BLaER1 (cell line): Measurements from ENCODE around the gene UNC5C.

ENCODE experiments used
- H3K27ac ChIP-seq: shearing (Covaris generic); formaldehyde crosslinking; 2 replicates; pipeline ENCODE4 v1.8.1; 2022
- H3K27me3 ChIP-seq: shearing (Covaris generic); formaldehyde crosslinking; 2 replicates; pipeline ENCODE4 v1.8.1; 2022
- H3K36me3 ChIP-seq: shearing (Covaris generic); formaldehyde crosslinking; 2 replicates; pipeline ENCODE4 v1.8.1; 2022
- H3K4me1 ChIP-seq: shearing (Covaris generic); formaldehyde crosslinking; 2 replicates; pipeline ENCODE4 v1.8.1; 2022
- H3K4me2 ChIP-seq: shearing (Covaris generic); formaldehyde crosslinking; 2 replicates; pipeline ENCODE4 v1.8.1; 2022
- H3K4me3 ChIP-seq: shearing (Covaris generic); formaldehyde crosslinking; 2 replicates; pipeline ENCODE4 v1.8.1; 2022
- H3K9ac ChIP-seq: shearing (Covaris generic); formaldehyde crosslinking; 2 replicates; pipeline ENCODE4 v1.8.1; 2022
- H3K9me3 ChIP-seq: shearing (Covaris generic); formaldehyde crosslinking; 2 replicates; pipeline ENCODE4 v1.8.1; 2022
- H4K20me1 ChIP-seq: shearing (Covaris generic); formaldehyde crosslinking; 2 replicates; pipeline ENCODE4 v1.8.1; 2022
- Cebpa-rat ChIP-seq: shearing (Covaris generic); IDR thresholded peaks from 2 replicates; pipeline ENCODE4 v1.8.1; 2022

The UNC5C gene

DNA sequence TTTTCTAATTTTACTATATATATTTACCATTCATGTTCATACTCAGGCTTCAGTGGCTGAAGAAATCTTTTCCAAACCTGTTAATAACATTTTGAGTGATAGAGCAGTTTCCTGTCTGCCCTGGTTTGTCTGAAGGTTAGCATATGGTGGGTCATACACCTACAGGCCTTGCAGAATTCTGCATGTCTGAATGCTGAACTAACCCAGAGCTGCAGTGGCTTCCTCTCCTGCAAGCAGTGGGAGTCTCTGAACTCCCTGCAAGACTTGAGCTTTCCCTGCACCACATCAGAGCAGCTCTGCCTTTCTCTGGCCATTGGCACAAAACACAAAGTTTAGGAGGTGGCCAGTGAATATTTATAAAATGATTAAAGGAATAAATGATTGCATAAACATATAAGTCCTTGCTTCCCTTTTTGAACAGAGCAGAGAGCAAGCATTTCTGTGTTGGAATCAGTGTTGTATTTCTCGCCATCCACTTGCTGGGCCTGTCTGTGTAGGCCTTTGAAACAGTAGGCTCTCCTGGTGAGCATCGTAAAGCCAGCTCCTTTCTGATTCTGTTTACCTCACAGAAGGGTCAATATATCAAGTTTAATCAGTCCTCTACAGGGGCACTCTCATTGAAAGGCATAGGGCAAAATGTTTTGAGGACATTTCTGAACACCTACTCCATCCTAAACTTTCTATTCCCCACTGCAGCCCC is 15.0 kb upstream of the UNC5C start:
- H3K9ac ChIP-seq, result no peak overlapping the region
- no peaks in the 10 kb centered on the region for H3K36me3 ChIP-seq
- H3K4me3 ChIP-seq, result no peak overlapping the region
- no peaks in the 10 kb centered on the region for H3K9me3 ChIP-seq
- no peaks in the 10 kb centered on the region for H3K4me1 ChIP-seq
- TF ChIP-seq Cebpa-rat, result no peak
- H3K4me2 ChIP-seq, result no peak overlapping the region
- H4K20me1 ChIP-seq, result no peaks in the 10 kb centered on the region
- no peaks in the 10 kb centered on the region for H3K27me3 ChIP-seq
- H3K27ac ChIP-seq, result no peak overlapping the region

DNA sequence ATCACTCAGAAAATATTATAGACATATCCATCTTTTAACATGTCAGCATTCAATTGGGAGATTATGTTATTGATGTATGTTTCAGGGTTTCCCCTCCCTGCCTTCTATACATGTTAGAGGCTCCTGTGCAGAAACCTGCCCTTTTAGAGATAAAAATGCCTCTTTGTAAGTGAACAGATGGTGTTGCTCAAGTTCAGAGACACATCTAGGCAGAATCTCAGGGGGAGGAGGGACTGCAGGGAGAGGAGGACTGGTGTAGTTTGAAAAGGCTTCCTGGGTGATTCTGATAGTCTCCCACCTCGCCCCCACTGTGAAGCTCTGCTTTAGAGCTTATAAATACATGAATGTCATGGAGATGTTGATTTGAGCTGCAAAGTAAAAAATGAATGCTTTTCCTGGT is 12.0 kb upstream of the UNC5C start:
- Histone ChIP-seq H3K4me1 (no peaks in the 10 kb centered on the region), H3K4me2 (no peak overlapping the region), H3K9me3 (no peaks in the 10 kb centered on the region), H3K36me3 (no peaks in the 10 kb centered on the region), H3K9ac (no peak overlapping the region), H3K27ac (no peak overlapping the region), H3K27me3 (no peaks in the 10 kb centered on the region), H3K4me3 (no peak overlapping the region), H4K20me1 (no peaks in the 10 kb centered on the region)
- no peak for TF ChIP-seq Cebpa-rat

DNA sequence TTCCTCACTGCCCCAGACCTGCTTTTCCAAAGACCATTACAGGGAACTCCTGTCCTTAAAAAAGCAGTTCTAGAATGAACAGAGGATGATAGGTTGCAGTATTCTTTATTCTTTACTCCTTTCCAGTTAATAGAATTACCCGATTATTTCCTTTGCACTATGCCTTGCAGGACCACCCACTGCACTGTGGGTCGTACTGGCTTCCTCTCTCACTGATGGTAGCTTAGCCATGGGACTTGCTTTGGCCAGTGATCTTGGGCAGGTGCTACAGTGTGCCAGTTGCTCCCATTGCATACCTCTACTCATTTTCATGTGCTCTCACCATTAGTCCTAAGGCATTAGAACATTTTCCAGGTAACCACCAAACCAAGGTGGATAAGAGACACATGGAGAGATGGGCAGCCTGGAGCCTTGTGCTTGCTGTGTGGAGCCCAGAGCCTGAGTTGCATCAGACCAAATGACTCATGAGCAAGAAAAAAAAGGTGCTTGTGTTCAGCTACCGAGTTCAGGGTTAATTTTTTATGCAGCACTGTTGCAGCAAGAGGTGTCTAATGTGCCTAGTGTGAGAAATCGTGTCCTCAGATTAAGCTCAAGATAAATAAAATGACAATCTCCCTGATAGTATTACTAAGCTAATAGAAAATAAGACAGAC is 7.6 kb upstream of the UNC5C start:
- no peak overlapping the region for H3K4me3 ChIP-seq
- TF ChIP-seq Cebpa-rat, result no peak
- no peaks in the 10 kb centered on the region for H3K27me3 ChIP-seq
- no peak overlapping the region for H3K27ac ChIP-seq
- no peak overlapping the region for H3K9ac ChIP-seq
- no peaks in the 10 kb centered on the region for H3K9me3 ChIP-seq
- no peaks in the 10 kb centered on the region for H3K36me3 ChIP-seq
- no peaks in the 10 kb centered on the region for H4K20me1 ChIP-seq
- no peak overlapping the region for H3K4me2 ChIP-seq
- no peaks in the 10 kb centered on the region for H3K4me1 ChIP-seq

DNA sequence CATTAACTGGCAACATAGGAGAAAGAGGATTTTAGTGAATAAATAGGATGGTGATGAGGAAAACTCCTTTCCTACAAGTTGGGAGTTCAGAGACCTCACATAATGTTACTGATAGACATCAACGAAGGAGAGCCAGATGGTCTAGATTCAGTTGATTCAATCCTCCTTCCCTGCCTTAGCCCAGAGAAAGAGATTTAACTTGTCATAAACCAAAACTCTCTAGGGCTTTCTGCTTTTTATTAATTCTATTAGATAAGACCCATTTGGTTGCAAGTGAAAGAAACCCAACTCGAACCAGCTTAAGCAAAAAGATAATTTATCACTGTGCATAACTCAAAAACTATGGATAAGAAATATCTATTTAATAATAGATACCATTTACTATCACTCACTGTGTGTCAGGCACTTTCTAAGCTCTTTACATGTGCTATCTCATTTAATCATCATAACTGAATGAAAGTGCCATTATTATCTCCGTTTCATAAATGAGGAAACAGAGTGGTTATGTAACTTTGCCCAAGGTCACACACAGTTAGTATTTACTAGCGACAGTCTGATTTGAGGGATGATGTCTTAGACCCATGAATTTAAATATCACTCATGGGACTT is 4.3 kb upstream of the UNC5C start:
- Histone ChIP-seq H3K9me3 (peaks cover 17% of the 10 kb centered on the region), H3K9ac (no peak overlapping the region), H3K4me3 (no peak overlapping the region), H3K4me1 (no peaks in the 10 kb centered on the region), H3K27me3 (no peaks in the 10 kb centered on the region), H3K4me2 (no peak overlapping the region), H3K27ac (no peak overlapping the region), H4K20me1 (no peaks in the 10 kb centered on the region), H3K36me3 (no peaks in the 10 kb centered on the region)
- no peak for TF ChIP-seq Cebpa-rat

DNA sequence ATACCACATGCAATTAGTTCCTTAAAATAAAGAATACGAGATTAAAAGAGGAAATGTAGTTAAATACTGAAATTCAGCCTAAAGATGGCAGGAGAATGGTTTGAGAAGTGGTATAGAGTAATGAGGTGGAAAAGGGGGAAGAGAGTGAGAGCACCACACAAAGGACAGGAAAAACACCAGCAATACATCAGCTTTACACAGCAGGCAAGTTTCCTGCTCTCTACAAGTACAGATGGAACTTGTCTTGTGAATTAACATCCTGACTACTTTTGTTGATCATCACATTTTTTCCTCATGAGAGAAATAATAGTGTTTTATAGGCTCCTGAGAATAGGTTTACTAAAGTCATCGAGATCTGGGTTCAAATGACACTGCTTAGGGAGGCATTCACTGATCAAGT is 2.9 kb upstream of the UNC5C start:
- Histone ChIP-seq H4K20me1 (no peaks in the 10 kb centered on the region), H3K9me3 (peaks cover 20% of the 10 kb centered on the region), H3K9ac (no peak overlapping the region), H3K27me3 (no peaks in the 10 kb centered on the region), H3K4me1 (no peaks in the 10 kb centered on the region), H3K4me2 (no peak overlapping the region), H3K36me3 (no peaks in the 10 kb centered on the region), H3K27ac (no peak overlapping the region), H3K4me3 (no peak overlapping the region)
- no peak for TF ChIP-seq Cebpa-rat

DNA sequence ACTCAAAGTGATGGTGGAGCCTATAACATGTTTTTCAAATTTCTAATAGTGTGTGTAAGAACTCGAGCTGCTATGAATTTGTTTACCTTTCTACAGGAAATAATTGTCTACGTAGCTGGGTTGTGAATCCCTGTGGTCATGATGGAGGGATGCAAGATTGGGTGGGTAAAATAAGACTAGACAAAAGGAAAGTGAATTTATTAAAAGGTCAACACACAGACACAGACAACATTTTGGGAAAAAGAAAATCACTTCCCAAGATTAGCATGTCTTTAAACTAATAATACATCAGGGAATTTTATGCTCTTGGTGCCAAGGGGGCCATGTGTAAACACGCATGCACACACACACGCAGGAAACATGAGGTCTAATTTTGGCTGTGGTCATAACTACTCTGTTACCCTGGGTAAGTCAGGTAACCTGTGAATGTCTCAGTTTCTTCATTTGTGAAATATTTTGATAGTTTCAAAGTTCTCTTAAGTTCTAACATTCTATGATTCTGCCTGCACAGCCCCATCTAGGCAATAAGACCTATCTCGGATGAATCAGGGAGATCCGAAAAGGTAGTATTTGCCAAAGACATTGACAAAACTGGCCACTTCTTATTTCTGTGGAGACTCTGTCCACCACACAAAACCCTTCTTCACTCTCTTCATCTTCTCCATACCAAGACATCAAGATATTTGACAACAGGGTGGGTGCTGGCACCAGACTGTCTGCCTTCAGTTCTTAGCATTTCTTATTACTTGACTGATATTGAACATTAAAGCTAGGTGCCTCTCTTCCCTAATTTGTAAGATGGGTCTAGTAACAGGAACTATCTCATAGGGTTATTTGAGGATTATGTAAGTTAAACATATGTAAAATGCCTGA is 1.6 kb upstream of the UNC5C start:
- Histone ChIP-seq H3K36me3 (no peaks in the 10 kb centered on the region), H3K27ac (no peak overlapping the region), H3K9me3 (peaks cover 20% of the 10 kb centered on the region), H3K4me3 (no peak overlapping the region), H3K4me1 (no peaks in the 10 kb centered on the region), H3K27me3 (no peaks in the 10 kb centered on the region), H3K4me2 (no peak overlapping the region), H4K20me1 (no peaks in the 10 kb centered on the region), H3K9ac (no peak overlapping the region)
- no peak for TF ChIP-seq Cebpa-rat

DNA sequence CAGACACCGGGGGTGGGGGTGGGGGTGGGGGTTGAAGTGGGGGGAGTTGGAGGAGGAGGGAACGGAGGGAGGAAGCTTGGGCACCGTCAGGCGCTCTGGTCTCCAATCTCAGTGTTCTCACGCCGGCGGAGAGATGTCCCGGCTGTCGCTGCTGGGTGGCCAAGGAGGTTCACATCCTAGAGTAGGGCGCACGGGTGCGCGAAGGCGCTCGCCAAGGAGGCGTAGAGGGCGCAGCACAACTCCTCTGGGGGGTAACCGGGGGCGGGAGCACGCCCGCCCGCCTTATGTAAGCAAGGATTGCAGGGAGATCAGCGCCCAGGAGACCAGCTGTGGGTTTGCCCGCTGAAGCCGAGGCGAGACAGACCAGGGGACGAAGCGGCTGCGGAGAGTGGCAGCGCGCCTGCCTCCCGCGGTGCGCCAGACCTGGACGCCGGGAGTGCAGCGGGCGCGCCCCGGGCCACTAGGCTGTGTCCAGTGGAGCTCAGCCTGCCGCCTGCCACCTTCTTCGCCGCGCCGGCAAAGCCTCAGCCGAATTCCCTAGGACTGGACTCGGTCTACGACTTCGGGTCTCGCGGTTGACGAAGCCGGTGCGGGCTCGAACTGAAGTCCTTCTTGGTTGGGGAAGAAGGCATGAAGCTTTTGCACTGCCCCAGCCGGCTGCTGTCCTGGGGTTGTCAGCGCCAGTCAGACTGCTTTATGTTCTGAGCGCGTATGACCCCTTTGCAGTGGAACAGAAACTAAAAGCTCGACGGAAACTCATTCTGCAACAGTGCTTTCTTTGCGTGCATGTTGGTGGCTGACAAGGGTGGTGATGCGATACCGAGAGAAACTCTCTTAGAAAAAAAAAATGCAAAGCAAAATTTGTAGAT is 707 bp upstream of the UNC5C start:
- Histone ChIP-seq H3K9ac (no peak overlapping the region), H3K9me3 (peaks cover 20% of the 10 kb centered on the region), H3K4me2 (no peak overlapping the region), H3K4me1 (no peaks in the 10 kb centered on the region), H3K27ac (no peak overlapping the region), H4K20me1 (no peaks in the 10 kb centered on the region), H3K36me3 (no peaks in the 10 kb centered on the region), H3K4me3 (no peak overlapping the region), H3K27me3 (no peaks in the 10 kb centered on the region)
- no peak for TF ChIP-seq Cebpa-rat

DNA sequence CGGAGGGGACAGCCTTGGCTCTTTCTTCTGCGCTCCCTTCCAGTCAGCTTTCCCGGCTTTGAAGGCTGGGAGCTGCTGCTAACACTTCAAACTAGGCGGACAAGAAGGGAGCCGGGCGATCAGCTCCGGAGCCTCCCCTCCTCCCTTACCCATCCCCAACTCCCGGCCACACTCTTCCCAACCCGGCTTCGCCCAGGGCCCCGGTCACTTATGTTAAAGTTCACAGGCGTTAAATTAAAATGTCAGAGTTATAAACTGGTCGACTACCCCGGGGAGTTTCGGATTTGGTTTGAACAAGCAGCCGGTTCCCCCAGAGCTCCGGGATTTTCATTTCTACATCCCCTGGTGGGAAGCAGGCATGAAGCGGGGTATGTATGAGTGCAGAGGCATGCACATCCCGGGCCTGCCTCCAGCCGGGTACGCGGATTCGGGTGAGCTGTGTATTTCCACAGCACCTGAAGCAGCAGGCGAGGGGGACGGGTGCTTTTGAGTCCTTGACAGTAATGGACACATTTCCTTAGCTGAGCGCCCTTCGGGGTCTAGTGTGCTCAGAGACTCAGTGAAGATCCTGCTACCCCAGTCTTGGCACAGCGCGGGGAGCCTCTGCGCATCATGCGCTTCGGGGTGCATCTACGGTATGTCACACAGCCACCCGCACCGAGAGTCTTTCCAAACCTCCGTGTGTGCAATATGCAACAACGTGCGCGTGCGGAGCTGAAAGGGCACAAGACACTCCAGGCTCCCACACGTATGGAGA is 880 bp downstream of the UNC5C start:
- Histone ChIP-seq H3K36me3 (no peaks in the 10 kb centered on the region), H4K20me1 (no peaks in the 10 kb centered on the region), H3K27ac (no peak overlapping the region), H3K9me3 (peaks cover 20% of the 10 kb centered on the region), H3K27me3 (no peaks in the 10 kb centered on the region), H3K9ac (no peak overlapping the region), H3K4me1 (no peaks in the 10 kb centered on the region), H3K4me3 (no peak overlapping the region), H3K4me2 (no peak overlapping the region)
- no peak for TF ChIP-seq Cebpa-rat
